Peyer's patch (tissue), 4 donors: ENCODE data around the gene RIPOR1.

ENCODE experiments used
- CTCF ChIP-seq, 6 experiments: fragments of 450-650 bp in 4 of 6; fragments of 200-600 bp in 2 of 6; sonication (generic) in 1 of 6; IDR thresholded peaks; one replicate each; pipeline ENCODE4 v1.5.1; 2017 to 2019; ENCODE audit warnings: antibody characterized with exemption in 6 of 6, mild to moderate bottlenecking in 3 of 6, moderate library complexity in 1 of 6
- POLR2A ChIP-seq, 2 donors: fragments of 450-650 bp; IDR thresholded peaks; one replicate each; pipeline ENCODE4 v1.5.1; 2017; ENCODE audit warnings: antibody characterized with exemption in 2 of 2, mild to moderate bottlenecking in 2 of 2, moderate library complexity in 2 of 2

GRCh38 chr16:67517155-67517445, 11.5 kb upstream of the RIPOR1 start:
- TF ChIP-seq POLR2A (IDR thresholded peaks at IDR 0.05), result no peak
- no peak for TF ChIP-seq CTCF (IDR thresholded peaks at IDR 0.05)
